OCI-LY7 (cell line): Measurements from ENCODE around the gene ZNF484.
"Not testable (repeated sequence)": the region's sequence is repeated elsewhere in the genome, so short reads cannot be mapped to it uniquely, and the experiment has no call there.

Experiments used
- EZH2phosphoT487 ChIP-seq: fragments of 200-600 bp; sonication (generic); IDR thresholded peaks from 2 replicates; pipeline ENCODE4 v1.6.1; 2018; ENCODE audit warnings: low read depth, borderline replicate concordance, mild to moderate bottlenecking, mixed run types, antibody characterized with exemption, low read length, moderate library complexity, mixed read lengths
- TF ChIP-seq, protein P1 (sequence below): fragments of 200-600 bp; sonication (generic); conservative IDR thresholded peaks from 2 replicates; pipeline ENCODE4 v1.5.1; 2014; ENCODE audit warnings: mild to moderate bottlenecking, antibody characterized with exemption, low read length, moderate library complexity, mixed read lengths

- TF ChIP-seq, protein P1, sequence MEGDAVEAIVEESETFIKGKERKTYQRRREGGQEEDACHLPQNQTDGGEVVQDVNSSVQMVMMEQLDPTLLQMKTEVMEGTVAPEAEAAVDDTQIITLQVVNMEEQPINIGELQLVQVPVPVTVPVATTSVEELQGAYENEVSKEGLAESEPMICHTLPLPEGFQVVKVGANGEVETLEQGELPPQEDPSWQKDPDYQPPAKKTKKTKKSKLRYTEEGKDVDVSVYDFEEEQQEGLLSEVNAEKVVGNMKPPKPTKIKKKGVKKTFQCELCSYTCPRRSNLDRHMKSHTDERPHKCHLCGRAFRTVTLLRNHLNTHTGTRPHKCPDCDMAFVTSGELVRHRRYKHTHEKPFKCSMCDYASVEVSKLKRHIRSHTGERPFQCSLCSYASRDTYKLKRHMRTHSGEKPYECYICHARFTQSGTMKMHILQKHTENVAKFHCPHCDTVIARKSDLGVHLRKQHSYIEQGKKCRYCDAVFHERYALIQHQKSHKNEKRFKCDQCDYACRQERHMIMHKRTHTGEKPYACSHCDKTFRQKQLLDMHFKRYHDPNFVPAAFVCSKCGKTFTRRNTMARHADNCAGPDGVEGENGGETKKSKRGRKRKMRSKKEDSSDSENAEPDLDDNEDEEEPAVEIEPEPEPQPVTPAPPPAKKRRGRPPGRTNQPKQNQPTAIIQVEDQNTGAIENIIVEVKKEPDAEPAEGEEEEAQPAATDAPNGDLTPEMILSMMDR: not testable (repeated sequence)
- TF ChIP-seq EZH2phosphoT487: not testable (repeated sequence)
These were observed 14.4 kb upstream of the ZNF484 start for GRCh38 chr9:92892276-92892675.
